Ectodermal cell (in vitro differentiated cells): ENCODE measurements around the gene ZNF407.
"Not testable (repeated sequence)": the region's sequence is repeated elsewhere in the genome, so short reads cannot be mapped to it uniquely, and the experiment has no call there.

Experiments used
- H3K27ac ChIP-seq: 2 replicates; pipeline ENCODE4 v1.7.0; 2013; ENCODE audit warnings: mild to moderate bottlenecking, low read depth, low read length; ENCODE audit not compliant: insufficient read depth, poor library complexity, severe bottlenecking
- H3K27me3 ChIP-seq: 2 replicates; pipeline ENCODE4 v1.7.0; 2013; ENCODE audit warnings: mild to moderate bottlenecking, low read length; ENCODE audit not compliant: insufficient read depth, control insufficient read depth, poor library complexity, severe bottlenecking
- H3K36me3 ChIP-seq: one replicate; pipeline ENCODE4 v1.7.0; 2013; ENCODE audit warnings: low read length; ENCODE audit not compliant: control insufficient read depth, insufficient read depth
- H3K4me1 ChIP-seq: one replicate; pipeline ENCODE4 v1.7.0; 2013; ENCODE audit warnings: low read length; ENCODE audit not compliant: control insufficient read depth, insufficient read depth
- H3K4me3 ChIP-seq: 2 replicates; pipeline ENCODE4 v1.7.0; 2013; ENCODE audit warnings: low read depth, low read length, control low read depth; ENCODE audit not compliant: insufficient read depth
- H3K9me3 ChIP-seq: 2 replicates; pipeline ENCODE4 v1.7.0; 2013; ENCODE audit warnings: mild to moderate bottlenecking, low read length, moderate library complexity; ENCODE audit not compliant: control insufficient read depth
- WGBS, 2 experiments: methylation state at CpG; one replicate each; pipeline ENCODE4 v1.1.7; 2013; ENCODE audit warnings: missing lambda C conversion rate in 2 of 2; 5-methylcytosine and 5-hydroxymethylcytosine counted together

Gene ZNF407

GRCh38 chr18:74963820-74964446 is 366.3 kb downstream of the ZNF407 start:
- H3K27ac ChIP-seq = no peak overlapping the region
- H3K4me3 ChIP-seq = no peak overlapping the region
- H3K4me1 ChIP-seq = no peaks in the 10 kb centered on the region
- no peaks in the 10 kb centered on the region for H3K27me3 ChIP-seq
- WGBS, 2 experiments = 59 to 65% methylated on average over 7 of the region's 7 CpGs
- no peaks in the 10 kb centered on the region for H3K36me3 ChIP-seq
- H3K9me3 ChIP-seq = no peaks in the 10 kb centered on the region

GRCh38 chr18:74965682-74966081 is 368.0 kb downstream of the ZNF407 start:
- Histone ChIP-seq H3K9me3 (no peaks in the 10 kb centered on the region), H3K36me3 (no peaks in the 10 kb centered on the region), H3K4me3 (no peak overlapping the region), H3K4me1 (no peaks in the 10 kb centered on the region), H3K27ac (no peak overlapping the region), H3K27me3 (no peaks in the 10 kb centered on the region)
- 67 to 92% methylated on average over 1 of the region's 1 CpG for WGBS, 2 experiments

- Histone ChIP-seq H3K4me3 (no peak overlapping the region), H3K27ac (no peak overlapping the region), H3K9me3 (no peaks in the 10 kb centered on the region), H3K4me1 (no peaks in the 10 kb centered on the region), H3K27me3 (no peaks in the 10 kb centered on the region), H3K36me3 (no peaks in the 10 kb centered on the region)
- 85 to 97% methylated on average over 3 of the region's 3 CpGs for WGBS, 2 experiments
Measured at GRCh38 chr18:74967438-74967837, 369.8 kb downstream of the ZNF407 start.

GRCh38 chr18:74967979-74968378 is 370.3 kb downstream of the ZNF407 start:
- H3K27me3 ChIP-seq = no peaks in the 10 kb centered on the region
- no peaks in the 10 kb centered on the region for H3K4me1 ChIP-seq
- WGBS, 2 experiments = 100% methylated on average over 2 of the region's 2 CpGs
- H3K9me3 ChIP-seq = no peaks in the 10 kb centered on the region
- H3K36me3 ChIP-seq = no peaks in the 10 kb centered on the region
- no peak overlapping the region for H3K27ac ChIP-seq
- H3K4me3 ChIP-seq = no peak overlapping the region

- not testable (repeated sequence) for H3K27me3 ChIP-seq, H3K27ac ChIP-seq, H3K9me3 ChIP-seq, H3K36me3 ChIP-seq, H3K4me1 ChIP-seq, H3K4me3 ChIP-seq
- 90 to 93% methylated on average over 4 of the region's 4 CpGs for WGBS, 2 experiments
Measured at GRCh38 chr18:74971358-74971757, 373.7 kb downstream of the ZNF407 start.

GRCh38 chr18:74971776-74972175 is 374.1 kb downstream of the ZNF407 start:
- H3K4me3 ChIP-seq, H3K9me3 ChIP-seq, H3K36me3 ChIP-seq, H3K27ac ChIP-seq, H3K4me1 ChIP-seq, H3K27me3 ChIP-seq: not testable (repeated sequence)
- WGBS, 2 experiments = 83 to 96% methylated on average over 2 of the region's 2 CpGs

- H3K27me3 ChIP-seq = no peaks in the 10 kb centered on the region
- no peaks in the 10 kb centered on the region for H3K4me1 ChIP-seq
- H3K9me3 ChIP-seq = no peaks in the 10 kb centered on the region
- H3K27ac ChIP-seq = no peak overlapping the region
- 88 to 100% methylated on average over 1 of the region's 1 CpG for WGBS, 2 experiments
- no peaks in the 10 kb centered on the region for H3K36me3 ChIP-seq
- H3K4me3 ChIP-seq = no peak overlapping the region
Measured at GRCh38 chr18:74972354-74972753, 374.7 kb downstream of the ZNF407 start.

GRCh38 chr18:74975001-74975400 is 377.3 kb downstream of the ZNF407 start:
- Histone ChIP-seq H3K9me3 (no peaks in the 10 kb centered on the region), H3K4me3 (no peak overlapping the region), H3K36me3 (no peaks in the 10 kb centered on the region), H3K27ac (no peak overlapping the region), H3K27me3 (no peaks in the 10 kb centered on the region), H3K4me1 (no peaks in the 10 kb centered on the region)
- 97 to 98% methylated on average over 5 of the region's 5 CpGs for WGBS, 2 experiments

- Histone ChIP-seq H3K4me3 (no peak overlapping the region), H3K9me3 (no peaks in the 10 kb centered on the region), H3K36me3 (no peaks in the 10 kb centered on the region), H3K4me1 (no peaks in the 10 kb centered on the region), H3K27me3 (no peaks in the 10 kb centered on the region), H3K27ac (no peak overlapping the region)
- WGBS, 2 experiments = 93 to 96% methylated on average over 11 of the region's 11 CpGs
Measured at GRCh38 chr18:74976331-74976909, 378.8 kb downstream of the ZNF407 start.

- H3K27me3 ChIP-seq = no peaks in the 10 kb centered on the region
- no peak overlapping the region for H3K4me3 ChIP-seq
- H3K9me3 ChIP-seq = no peaks in the 10 kb centered on the region
- WGBS, 2 experiments = 82 to 89% methylated on average over 2 of the region's 2 CpGs
- no peaks in the 10 kb centered on the region for H3K36me3 ChIP-seq
- H3K27ac ChIP-seq = no peak overlapping the region
- H3K4me1 ChIP-seq = no peaks in the 10 kb centered on the region
Measured at GRCh38 chr18:74977041-74977440, 379.4 kb downstream of the ZNF407 start.
